NCI-H226 (cell line): ENCODE measurements around the gene ECHS1.
"Not testable (repeated sequence)": the region's sequence is repeated elsewhere in the genome, so short reads cannot be mapped to it uniquely, and the experiment has no call there.

Experiments
- DNase-seq: peaks from one replicate; pipeline ENCODE4 v3.0.0-alpha.2; 2015

Gene ECHS1

GRCh38 chr10:133397938-133398337, 24.8 kb upstream of the ECHS1 start:
- no peak for DNase-seq

GRCh38 chr10:133396035-133396624, 23.0 kb upstream of the ECHS1 start:
- no peak for DNase-seq

- no peak for DNase-seq
These were observed 21.7 kb upstream of the ECHS1 start for GRCh38 chr10:133394801-133395221.

- peak; percentile 72 for DNase-seq
These were observed 21.0 kb upstream of the ECHS1 start, which contains the start of gene MTG1 for GRCh38 chr10:133394064-133394663. TSS of gene MTG1 (plus strand) at chr10:133394157. CDS start at chr10:133394221, 64 bp downstream.

GRCh38 chr10:133393401-133394063, 20.4 kb upstream of the ECHS1 start:
- no peak for DNase-seq

- no peak for DNase-seq
These were observed 18.8 kb upstream of the ECHS1 start for GRCh38 chr10:133391761-133392518.

- DNase-seq, result no peak
These were observed 18.1 kb upstream of the ECHS1 start for GRCh38 chr10:133391249-133391635.

- DNase-seq, result no peak
These were observed 17.6 kb upstream of the ECHS1 start for GRCh38 chr10:133390597-133391248.

- no peak for DNase-seq
These were observed 16.0 kb upstream of the ECHS1 start for GRCh38 chr10:133388973-133389818.

- DNase-seq, result no peak
These were observed 15.2 kb upstream of the ECHS1 start for GRCh38 chr10:133388236-133388972.

- DNase-seq, result not testable (repeated sequence)
These were observed 13.8 kb upstream of the ECHS1 start for GRCh38 chr10:133386951-133387350.

- no peak for DNase-seq
These were observed 12.1 kb upstream of the ECHS1 start for GRCh38 chr10:133385214-133385613.

GRCh38 chr10:133384071-133384470, 10.9 kb upstream of the ECHS1 start:
- DNase-seq, result no peak

- no peak for DNase-seq
These were observed 10.4 kb upstream of the ECHS1 start for GRCh38 chr10:133383551-133383950.

- no peak for DNase-seq
These were observed 7.9 kb upstream of the ECHS1 start for GRCh38 chr10:133381036-133381435.

- no peak for DNase-seq
These were observed 6.9 kb upstream of the ECHS1 start for GRCh38 chr10:133379801-133380666.

GRCh38 chr10:133379152-133379800, 6.1 kb upstream of the ECHS1 start, which contains the start of gene PAOX:
TSS of gene PAOX (plus strand) at chr10:133379262. CDS start at chr10:133379317, 55 bp downstream.
- DNase-seq, result no peak

- DNase-seq, result no peak
These were observed 5.3 kb upstream of the ECHS1 start for GRCh38 chr10:133378251-133379096.

- no peak for DNase-seq
These were observed 4.7 kb upstream of the ECHS1 start for GRCh38 chr10:133377818-133378250.
